Endodermal cell (in vitro differentiated cells): ENCODE measurements around the gene KIF1B. TPM values are rescaled to one million over a fixed set of nuclear protein-coding genes. Genes with fewer than 3 reads are reported as not detected.

ENCODE experiments used
- DNase-seq: peaks from one replicate; pipeline ENCODE4 v3.0.0-alpha.2; 2017
- H3K27ac ChIP-seq: 2 replicates; pipeline ENCODE4 v1.5.1; 2013; ENCODE audit warnings: mild to moderate bottlenecking, low read depth, low read length, moderate library complexity
- H3K27me3 ChIP-seq: 2 replicates; pipeline ENCODE4 v1.6.1; 2013; ENCODE audit warnings: mild to moderate bottlenecking, low read length, moderate library complexity; ENCODE audit not compliant: insufficient read depth, control insufficient read depth, poor library complexity, severe bottlenecking
- H3K36me3 ChIP-seq: 2 replicates; pipeline ENCODE4 v1.7.0; 2013; ENCODE audit warnings: mild to moderate bottlenecking, low read length, moderate library complexity; ENCODE audit not compliant: control insufficient read depth, insufficient read depth
- H3K4me1 ChIP-seq: one replicate; pipeline ENCODE4 v1.7.0; 2013; ENCODE audit warnings: low read length; ENCODE audit not compliant: control insufficient read depth, insufficient read depth
- H3K4me3 ChIP-seq: 2 replicates; pipeline ENCODE4 v1.5.1; 2013; ENCODE audit warnings: mild to moderate bottlenecking, low read length, moderate library complexity
- H3K9ac ChIP-seq: 2 replicates; pipeline ENCODE4 v1.6.1; 2013; ENCODE audit warnings: mild to moderate bottlenecking, low read length, moderate library complexity; ENCODE audit not compliant: poor library complexity, severe bottlenecking; ENCODE audit errors: extremely low read depth
- H3K9me3 ChIP-seq: 2 replicates; pipeline ENCODE4 v1.6.1; 2013; ENCODE audit warnings: mild to moderate bottlenecking, low read length, moderate library complexity; ENCODE audit not compliant: control insufficient read depth
- H3K27ac Mint-ChIP-seq: 2 replicates; pipeline ENCODE4 v1.8.0; 2020; ENCODE audit warnings: mixed read lengths
- H3K27me3 Mint-ChIP-seq: 2 replicates; pipeline ENCODE4 v1.8.0; 2021; ENCODE audit warnings: mild to moderate bottlenecking, mixed read lengths; ENCODE audit not compliant: insufficient read depth
- H3K36me3 Mint-ChIP-seq: 2 replicates; pipeline ENCODE4 v1.8.0; 2020; ENCODE audit warnings: low read depth, mixed read lengths
- H3K4me1 Mint-ChIP-seq: 2 replicates; pipeline ENCODE4 v1.8.0; 2020; ENCODE audit warnings: mixed read lengths
- H3K4me3 Mint-ChIP-seq: 2 replicates; pipeline ENCODE4 v1.8.0; 2020; ENCODE audit warnings: mild to moderate bottlenecking, moderate library complexity, mixed read lengths
- H3K9me3 Mint-ChIP-seq: 2 replicates; pipeline ENCODE4 v1.8.0; 2020; ENCODE audit warnings: mild to moderate bottlenecking, mixed read lengths
- CTCF ChIP-seq: fragments of 200-600 bp; sonication (generic); conservative IDR thresholded peaks from 2 replicates; pipeline ENCODE4 v1.5.0; 2021; ENCODE audit warnings: antibody characterized with exemption, mild to moderate bottlenecking
- WGBS, 2 experiments: methylation state at CpG; one replicate each; pipeline versions ENCODE4 v1.1.5 to v1.1.7; 2013; ENCODE audit warnings: missing lambda C conversion rate in 2 of 2, mixed read lengths in 1 of 2; ENCODE audit not compliant: insufficient coverage in 1 of 2, insufficient read length in 1 of 2; 5-methylcytosine and 5-hydroxymethylcytosine counted together
- microRNA-seq: library from miRNA; unstranded; fragments of <30 nt; microRNA quantifications from one replicate; pipeline ENCODE4 v1.2.0, GENCODE V29; 2020; ENCODE audit warnings: borderline microRNAs expressed
- total RNA-seq, 2 donors: library from RNA; stranded (reverse); fragmentation: NEBNext Ultra II Directional in 1 of 2; extraction: Animal tissue kit (Norgen Biotek cat#: 25700) in 1 of 2; gene quantifications; 2 replicates in 1 of 2; 3 replicates in 1 of 2; pipeline ENCODE4 v1.2.1, GENCODE V29; 2021

Gene KIF1B
- total RNA-seq, 2 donors from 2014 or later = 71.5 to 74.2 TPM

- H3K9me3 Mint-ChIP-seq = no peaks in the 10 kb centered on the region
- Histone ChIP-seq H3K27ac (no peak overlapping the region), H3K9ac (peak overlapping the region; percentile 82), H3K9me3 (no peaks in the 10 kb centered on the region), H3K4me3 (peak overlapping the region; percentile 95), H3K27me3 (no peaks in the 10 kb centered on the region), H3K36me3 (no peaks in the 10 kb centered on the region), H3K4me1 (no peaks in the 10 kb centered on the region)
- no peak for TF ChIP-seq CTCF
- peaks cover 18% of the 10 kb centered on the region for H3K4me1 Mint-ChIP-seq
- 43 to 50% methylated on average over 14 to 16 of the region's 16 CpGs for WGBS, 2 experiments
- no peak for DNase-seq
- peaks cover 2% of the 10 kb centered on the region for H3K27me3 Mint-ChIP-seq
- no peak overlapping the region for H3K27ac Mint-ChIP-seq
- peaks cover 5% of the 10 kb centered on the region for H3K36me3 Mint-ChIP-seq
- peak overlapping the region; percentile 83 for H3K4me3 Mint-ChIP-seq
Measured at GRCh38 chr1:10429868-10430215, 219.5 kb downstream of the KIF1B start.

GRCh38 chr1:10430216-10431069 is 220.1 kb downstream of the KIF1B start, which contains the start of gene CENPS:
CENPS (plus strand) TSS chr1:10430433; CDS start chr1:10430518, 85 bp downstream.
- peaks cover 15% of the 10 kb centered on the region for H3K4me1 Mint-ChIP-seq
- H3K36me3 Mint-ChIP-seq = peaks cover 5% of the 10 kb centered on the region
- H3K27ac Mint-ChIP-seq = peak within 1 kb of the TSS; percentile 95
- peak; percentile 98 for TF ChIP-seq CTCF
- Histone ChIP-seq H3K4me1 (no peaks in the 10 kb centered on the region), H3K4me3 (peak within 1 kb of the TSS; percentile 95), H3K9me3 (no peaks in the 10 kb centered on the region), H3K27ac (peak within 1 kb of the TSS; percentile 95), H3K9ac (peak within 1 kb of the TSS; percentile 82), H3K27me3 (no peaks in the 10 kb centered on the region), H3K36me3 (no peaks in the 10 kb centered on the region)
- H3K27me3 Mint-ChIP-seq = peaks cover 2% of the 10 kb centered on the region
- DNase-seq = peak; percentile 96
- H3K9me3 Mint-ChIP-seq = no peaks in the 10 kb centered on the region
- peak within 1 kb of the TSS; percentile 83 for H3K4me3 Mint-ChIP-seq
- 0 to 1% methylated on average over 44 to 95 of the region's 95 CpGs for WGBS, 2 experiments

Small RNAs within 50 kb of the gene (microRNA-seq; reads per million reads assigned to microRNA genes)
- gene MIR1273D = not detected

Other genes starting within 250 kb of the KIF1B start
- gene RBP7, start 213.3 kb upstream of the KIF1B start, total RNA-seq = 1 to 10 TPM in 1 of 2 donors, under 1 TPM in 1; 0.77 to 2.6 TPM
- 10 to 100 TPM; 62.7 to 73.3 TPM for gene UBE4B, start 177.6 kb upstream of the KIF1B start, total RNA-seq
- gene PGD, start 188.5 kb downstream of the KIF1B start, total RNA-seq = 100 to 1,000 TPM; 198 to 217 TPM
- 10 to 100 TPM; 23.1 to 30.8 TPM for gene CENPS, start 219.9 kb downstream of the KIF1B start, total RNA-seq
- gene CORT, start 239.5 kb downstream of the KIF1B start, total RNA-seq = 1 to 10 TPM in 1 of 2 donors, under 1 TPM in 1; 0.53 to 1.3 TPM